Fibroblast of lung (primary cell): ENCODE results near the gene SMIM31.

Experiments used
- CTCF ChIP-seq, 2 donors: IDR thresholded peaks in 1 of 2; conservative IDR thresholded peaks in 1 of 2; 1 replicate in 1 of 2; 2 replicates in 1 of 2; pipeline ENCODE4 v1.5.1; 2011 to 2012; ENCODE audit warnings: low read length in 2 of 2, control low read depth in 1 of 2, inconsistent platforms in 1 of 2, low read depth in 1 of 2, mild to moderate bottlenecking in 1 of 2
- EZH2 ChIP-seq: IDR thresholded peaks from 2 replicates; pipeline ENCODE4 v1.5.1; 2012; ENCODE audit warnings: low read length, control low read depth, mild to moderate bottlenecking; ENCODE audit errors: missing control alignments

GRCh38 chr4:164765096-164765495 lies 11.2 kb downstream of the SMIM31 start:
- TF ChIP-seq CTCF (conservative IDR thresholded peaks at IDR 0.05 in 1 of 2, IDR thresholded peaks at IDR 0.05 in 1 of 2; ENCODE audit: low read depth in 1 of 2, low read length in 2 of 2) = no peak
- TF ChIP-seq EZH2 = no peak
